H1 (cell line): ENCODE measurements around the gene LMNB1. TPM values are rescaled to one million over a fixed set of nuclear protein-coding genes. Genes with fewer than 3 reads are reported as not detected.

Source experiments
- CTCF ChIA-PET: fragments of 300-600 bp; sonication (Branson Sonifier 250); formaldehyde crosslinking; loops from one replicate; lab custom pipeline; 2021; ENCODE audit not compliant: partially characterized antibody; lab: Charles Lee
- POLR2A ChIA-PET: fragments of 300-600 bp; sonication (Branson Sonifier 250); formaldehyde crosslinking; loops from one replicate; lab custom pipeline; 2021; ENCODE audit warnings: inconsistent platforms; ENCODE audit not compliant: partially characterized antibody; lab: Charles Lee
- DNase-seq, 2 experiments: peaks; one replicate each; pipeline versions ENCODE4 v3.0.0 to v3.0.0-alpha.2; 2010 to 2022; ENCODE audit warnings: low spot score in 2 of 2, low read depth in 1 of 2, mixed read lengths in 1 of 2
- FAIRE-seq: peaks from 2 replicates; lab custom pipeline; 2011; peaks lifted over from hg19 to GRCh38; lab: Jason Lieb, UNC
- H2AFZ ChIP-seq: 2 replicates; pipeline ENCODE4 v1.8.1; 2012; ENCODE audit warnings: low read length, inconsistent platforms
- H2AK5ac ChIP-seq: 2 replicates; pipeline ENCODE4 v1.6.1; 2013; ENCODE audit warnings: low read depth, low read length
- H2BK120ac ChIP-seq: replicated peaks from 2 replicates; pipeline ENCODE3; 2013; ENCODE audit warnings: low read depth, low read length, inconsistent platforms
- H2BK12ac ChIP-seq: 2 replicates; pipeline ENCODE4 v1.6.1; 2013; ENCODE audit warnings: low read depth, low read length
- H2BK15ac ChIP-seq: 2 replicates; pipeline ENCODE4 v1.6.1; 2013; ENCODE audit warnings: low read length
- H2BK20ac ChIP-seq: 2 replicates; pipeline ENCODE4 v1.6.1; 2013; ENCODE audit warnings: low read length
- H2BK5ac ChIP-seq: 2 replicates; pipeline ENCODE4 v1.6.1; 2013; ENCODE audit warnings: low read depth, low read length
- H3K14ac ChIP-seq: 2 replicates; pipeline ENCODE4 v1.6.1; 2013; ENCODE audit warnings: inconsistent platforms; ENCODE audit not compliant: insufficient read length
- H3K18ac ChIP-seq: 2 replicates; pipeline ENCODE4 v1.6.1; 2013; ENCODE audit warnings: low read length; ENCODE audit errors: extremely low read depth
- H3K23ac ChIP-seq: 2 replicates; pipeline ENCODE4 v1.6.1; 2013; ENCODE audit warnings: inconsistent platforms; ENCODE audit not compliant: insufficient read length
- H3K23me2 ChIP-seq: 2 replicates; pipeline ENCODE4 v1.6.1; 2013; ENCODE audit warnings: low read depth, low read length
- H3K27ac ChIP-seq: 2 replicates; pipeline ENCODE4 v1.6.1; 2011; ENCODE audit warnings: low read depth, low read length, inconsistent platforms
- H3K27me3 ChIP-seq, 4 experiments: replicated peaks in 1 of 4; 1 replicate in 1 of 4; 2 replicates in 3 of 4; pipeline versions ENCODE4 v1.6.1 to v1.8.1; 2011 to 2013; ENCODE audit warnings: low read length in 3 of 4, mild to moderate bottlenecking in 3 of 4, inconsistent platforms in 2 of 4, mixed read lengths in 2 of 4, moderate library complexity in 1 of 4; ENCODE audit not compliant: control insufficient read depth in 3 of 4, insufficient read depth in 3 of 4; ENCODE audit errors: extremely low read depth in 1 of 4
- H3K36me3 ChIP-seq, 4 experiments: 2 replicates each; pipeline versions ENCODE4 v1.6.1 to v1.8.1; 2011 to 2013; ENCODE audit warnings: mild to moderate bottlenecking in 4 of 4, low read length in 3 of 4, moderate library complexity in 2 of 4, control low read depth in 1 of 4, inconsistent platforms in 1 of 4; ENCODE audit not compliant: insufficient read depth in 4 of 4, control insufficient read depth in 2 of 4
- H3K4ac ChIP-seq: replicated peaks from 2 replicates; pipeline ENCODE3; 2013; ENCODE audit warnings: low read length, low read depth, mixed read lengths, inconsistent platforms; ENCODE audit not compliant: insufficient read length
- H3K4me1 ChIP-seq, 4 experiments: replicated peaks in 1 of 4; 1 replicate in 1 of 4; 2 replicates in 3 of 4; pipeline versions ENCODE4 v1.6.1 to v1.8.1; 2011 to 2013; ENCODE audit warnings: low read length in 3 of 4, inconsistent platforms in 2 of 4, mixed read lengths in 1 of 4; ENCODE audit not compliant: insufficient read depth in 4 of 4, control insufficient read depth in 3 of 4
- H3K4me2 ChIP-seq, 2 experiments: 2 replicates each; pipeline versions ENCODE4 v1.6.1 to v1.8.1; 2011 to 2013; ENCODE audit warnings: low read depth in 2 of 2, low read length in 2 of 2, control low read depth in 1 of 2, inconsistent platforms in 1 of 2, mild to moderate bottlenecking in 1 of 2; ENCODE audit not compliant: insufficient read depth in 1 of 2
- H3K4me3 ChIP-seq, 4 experiments: fragments of 200-600, 300-600 bp in 1 of 4; sonication (generic), shearing (Covaris generic), sonication (Bioruptor Twin) in 1 of 4; 2 replicates each; pipeline versions ENCODE4 v1.5.1 to v1.8.1; 2011 to 2016; ENCODE audit warnings: low read length in 4 of 4, low read depth in 3 of 4, control low read depth in 2 of 4, inconsistent platforms in 2 of 4, mild to moderate bottlenecking in 2 of 4, mixed read lengths in 1 of 4, moderate library complexity in 1 of 4; ENCODE audit not compliant: insufficient read depth in 2 of 4; ENCODE audit errors: extremely low read depth in 1 of 4
- H3K56ac ChIP-seq: replicated peaks from 2 replicates; pipeline ENCODE3; 2013; ENCODE audit warnings: low read depth, mild to moderate bottlenecking, mixed read lengths, low read length, inconsistent platforms; ENCODE audit not compliant: insufficient read length
- H3K79me1 ChIP-seq: 2 replicates; pipeline ENCODE4 v1.6.1; 2013; ENCODE audit warnings: low read depth, low read length, control low read depth
- H3K79me2 ChIP-seq, 2 experiments: 2 replicates each; pipeline versions ENCODE4 v1.6.1 to v1.8.1; 2012 to 2013; ENCODE audit warnings: low read length in 2 of 2, mild to moderate bottlenecking in 2 of 2, inconsistent platforms in 1 of 2; ENCODE audit not compliant: insufficient read depth in 2 of 2, control insufficient read depth in 1 of 2
- H3K9ac ChIP-seq, 4 experiments: replicated peaks in 1 of 4; 1 replicate in 1 of 4; 2 replicates in 3 of 4; pipeline versions ENCODE4 v1.6.1 to v1.8.1; 2011 to 2013; ENCODE audit warnings: low read depth in 3 of 4, low read length in 3 of 4, control low read depth in 2 of 4, mild to moderate bottlenecking in 2 of 4, moderate library complexity in 2 of 4, inconsistent platforms in 1 of 4; ENCODE audit errors: extremely low read depth in 1 of 4
- H3K9me3 ChIP-seq, 2 experiments: 2 replicates each; pipeline versions ENCODE4 v1.6.1 to v1.8.1; 2012 to 2013; ENCODE audit warnings: mild to moderate bottlenecking in 2 of 2, moderate library complexity in 2 of 2, control low read depth in 1 of 2, inconsistent platforms in 1 of 2, low read depth in 1 of 2, low read length in 1 of 2, mixed read lengths in 1 of 2; ENCODE audit not compliant: insufficient read depth in 2 of 2
- H4K20me1 ChIP-seq, 2 experiments: replicated peaks in 1 of 2; 2 replicates each; pipeline versions ENCODE3 to v1.8.1; 2011 to 2013; ENCODE audit warnings: inconsistent platforms in 2 of 2, low read length in 2 of 2, mild to moderate bottlenecking in 1 of 2; ENCODE audit not compliant: insufficient read depth in 2 of 2, control insufficient read depth in 1 of 2
- H4K5ac ChIP-seq: 2 replicates; pipeline ENCODE4 v1.6.1; 2013; ENCODE audit warnings: low read length, low read depth, mixed read lengths, inconsistent platforms; ENCODE audit not compliant: insufficient read length
- H4K8ac ChIP-seq: 2 replicates; pipeline ENCODE4 v1.8.0; 2013; ENCODE audit warnings: mild to moderate bottlenecking, moderate library complexity, low read length, inconsistent platforms; ENCODE audit not compliant: insufficient read depth; ENCODE audit errors: extremely low read depth
- H4K91ac ChIP-seq: replicated peaks from 2 replicates; pipeline ENCODE3; 2013; ENCODE audit warnings: low read length, mixed read lengths, inconsistent platforms; ENCODE audit not compliant: insufficient read length
- ASH2L ChIP-seq: fragments of 200-600, 300-600 bp; sonication (generic); IDR thresholded peaks from one replicate; pipeline ENCODE4 v1.7.1; 2017; ENCODE audit warnings: low read length
- CBX8 ChIP-seq: fragments of 300-800, 300-1000 bp; sonication (generic); IDR thresholded peaks from 2 replicates; pipeline ENCODE4 v1.7.1; 2016; ENCODE audit warnings: low read depth, low read length, borderline replicate concordance
- EP300 ChIP-seq, 2 experiments: IDR thresholded peaks; 1 replicate in 1 of 2; 2 replicates in 1 of 2; pipeline ENCODE4 v1.6.1; 2011 to 2012; ENCODE audit warnings: low read depth in 2 of 2, low read length in 2 of 2, mild to moderate bottlenecking in 2 of 2, borderline replicate concordance in 1 of 2, inconsistent platforms in 1 of 2, moderate library complexity in 1 of 2
- HDAC6 ChIP-seq: IDR thresholded peaks from one replicate; pipeline ENCODE4 v1.7.1; 2012; ENCODE audit warnings: low read depth, mild to moderate bottlenecking, inconsistent platforms, low read length, moderate library complexity
- PHF8 ChIP-seq: fragments of 200-600 bp; sonication (generic); conservative IDR thresholded peaks from 2 replicates; pipeline ENCODE4 v1.7.1; 2012; ENCODE audit warnings: low read depth, mild to moderate bottlenecking, inconsistent platforms, low read length, moderate library complexity
- SIX5 ChIP-seq: IDR thresholded peaks from 2 replicates; pipeline ENCODE4 v1.6.1; 2011; ENCODE audit warnings: mild to moderate bottlenecking, low read depth, low read length
- SP1 ChIP-seq: IDR thresholded peaks from 2 replicates; pipeline ENCODE4 v1.6.1; 2011; ENCODE audit warnings: low read depth, low read length
- SUZ12 ChIP-seq: fragments of 200-600 bp; sonication (generic); IDR thresholded peaks from 2 replicates; pipeline ENCODE4 v1.6.1; 2012; ENCODE audit warnings: mild to moderate bottlenecking, inconsistent platforms, low read length, moderate library complexity, mixed read lengths
- ZNF274 ChIP-seq: IDR thresholded peaks from 2 replicates; pipeline ENCODE4 v1.7.0; 2012; ENCODE audit warnings: low read length, borderline replicate concordance; ENCODE audit errors: extremely low read depth
- WGBS, 2 experiments: shearing (Covaris generic) in 1 of 2; methylation state at CpG; one replicate each; pipeline versions ENCODE4 v1.1.6 to v1.1.7; 2013 to 2015; ENCODE audit warnings: low lambda C conversion rate in 2 of 2, mixed read lengths in 2 of 2, inconsistent platforms in 1 of 2, low coverage in 1 of 2, missing lambda C conversion rate in 1 of 2; ENCODE audit not compliant: insufficient replicate concordance in 2 of 2, insufficient coverage in 1 of 2, insufficient read length in 1 of 2; ENCODE audit errors: extremely low coverage in 1 of 2, missing lambda C conversion rate in 1 of 2; 5-methylcytosine and 5-hydroxymethylcytosine counted together
- polyA plus RNA-seq, 7 experiments: library from polyadenylated mRNA; depleted of rRNA in 3 of 7; stranded (reverse) in 5 of 7; unstranded in 2 of 7; fragments of >200 nt in 5 of 7; fragments of 200-250 nt in 2 of 7; gene quantifications; 1 replicate in 5 of 7; 2 replicates in 1 of 7; 4 replicates in 1 of 7; pipeline versions ENCODE4 v1.2.1 to v1.2.3, GENCODE V29; 2011 to 2013; ENCODE audit warnings: missing spikeins in 2 of 7, mixed read lengths in 2 of 7
- total RNA-seq: library from RNA; stranded (reverse); fragmentation: NEBNext Ultra II Directional; extraction: Animal tissue kit (Norgen Biotek cat#: 25700); gene quantifications from 2 replicates; pipeline ENCODE4 v1.2.1, GENCODE V29; 2021
- TF ChIP-seq, protein P1 (sequence below), 3 experiments: IDR thresholded peaks; 1 replicate in 2 of 3; 2 replicates in 1 of 3; pipeline versions ENCODE4 v1.5.1 to v1.6.1; 2011; ENCODE audit warnings: low read length in 3 of 3, mild to moderate bottlenecking in 3 of 3, inconsistent platforms in 2 of 3, low read depth in 1 of 3, moderate library complexity in 1 of 3; ENCODE audit not compliant: insufficient read depth in 1 of 3; ENCODE audit errors: control extremely low read depth in 1 of 3
- TF ChIP-seq, protein P2 (sequence below): IDR thresholded peaks from 2 replicates; pipeline ENCODE4 v1.6.1; 2011; ENCODE audit warnings: low read depth, mild to moderate bottlenecking, low read length; ENCODE audit not compliant: insufficient read depth

Gene LMNB1
- total and polyA plus RNA-seq, 2 of the 8 experiments (the other 6 are each of a cell fraction or from before 2014, with no cell fraction given) = 73.5 to 225 TPM

DNA sequence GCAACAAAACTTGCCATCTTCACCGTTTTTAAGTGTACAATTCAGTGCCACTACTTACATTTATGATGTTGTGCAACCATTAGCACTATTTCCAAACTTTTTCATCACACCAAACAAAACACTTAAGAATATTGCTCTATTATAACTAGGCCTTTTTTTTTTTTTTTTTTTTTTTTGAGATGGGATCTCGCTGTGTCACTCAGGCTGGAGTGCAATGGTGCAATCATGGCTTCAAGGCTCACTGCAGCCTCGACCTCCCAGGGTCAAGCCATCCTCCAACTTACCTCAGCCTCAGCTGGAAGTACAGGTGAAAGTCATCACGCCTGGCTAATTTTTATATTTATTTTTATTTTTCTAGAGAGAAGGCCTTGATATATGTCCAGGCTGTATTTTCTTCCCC lies 22.3 kb upstream of the LMNB1 start:
- Histone ChIP-seq H2BK12ac (no peak overlapping the region), H2BK5ac (no peak overlapping the region), H3K79me2 (no peaks in the 10 kb centered on the region), H3K9me3 (no peaks in the 10 kb centered on the region), H4K91ac (no peak overlapping the region), H2BK20ac (no peak overlapping the region), H2AFZ (no peak overlapping the region), H4K20me1 (no peaks in the 10 kb centered on the region), H3K14ac (no peak overlapping the region), H3K23me2 (no peaks in the 10 kb centered on the region), H2BK120ac (no peak overlapping the region), H3K4me1 (peaks cover 0 to 4% (median 2%) of the 10 kb centered on the region in 4 experiments; a peak in 3 of 7 replicates), H3K4ac (no peak overlapping the region), H3K4me3 (no peak overlapping the region), H3K79me1 (no peaks in the 10 kb centered on the region), H4K5ac (no peak overlapping the region), H2AK5ac (no peak overlapping the region), H3K4me2 (no peak overlapping the region), H3K23ac (no peak overlapping the region), H3K27ac (no peak overlapping the region), H3K36me3 (no peaks in the 10 kb centered on the region), H4K8ac (no peak overlapping the region), H2BK15ac (no peak overlapping the region), H3K18ac (no peak overlapping the region), H3K56ac (no peak overlapping the region), H3K27me3 (no peaks in the 10 kb centered on the region), H3K9ac (no peak overlapping the region)
- POLR2A ChIA-PET = interaction anchor here (4.0 kb wide), 1 partner anchor 24 kb away, joined by 30 read pairs; the partner anchor contains the start of gene LMNB1
- DNase-seq = no peak
- CTCF ChIA-PET = interaction anchor here (0.9 to 1.8 kb wide), 3 partner anchors 25 to 232 kb away, joined by 3 to 7 read pairs (median 3); no protein-coding TSS in a partner anchor
- WGBS, 2 experiments = 89% methylated on average over 3 of the region's 4 CpGs; no CpG with 5 or more reads in 1 of the 2 experiments
- no peak for FAIRE-seq
- TF ChIP-seq ASH2L (no peak), HDAC6 (no peak), CBX8 (no peak), SUZ12 (no peak), SIX5 (no peak), SP1 (no peak), EP300 (IDR thresholded peaks at IDR 0.05; ENCODE audit: borderline replicate concordance in 1 of 2, low read depth in 2 of 2, low read length in 2 of 2) (no peak), ZNF274 (no peak), PHF8 (no peak)
- TF ChIP-seq, protein P1, sequence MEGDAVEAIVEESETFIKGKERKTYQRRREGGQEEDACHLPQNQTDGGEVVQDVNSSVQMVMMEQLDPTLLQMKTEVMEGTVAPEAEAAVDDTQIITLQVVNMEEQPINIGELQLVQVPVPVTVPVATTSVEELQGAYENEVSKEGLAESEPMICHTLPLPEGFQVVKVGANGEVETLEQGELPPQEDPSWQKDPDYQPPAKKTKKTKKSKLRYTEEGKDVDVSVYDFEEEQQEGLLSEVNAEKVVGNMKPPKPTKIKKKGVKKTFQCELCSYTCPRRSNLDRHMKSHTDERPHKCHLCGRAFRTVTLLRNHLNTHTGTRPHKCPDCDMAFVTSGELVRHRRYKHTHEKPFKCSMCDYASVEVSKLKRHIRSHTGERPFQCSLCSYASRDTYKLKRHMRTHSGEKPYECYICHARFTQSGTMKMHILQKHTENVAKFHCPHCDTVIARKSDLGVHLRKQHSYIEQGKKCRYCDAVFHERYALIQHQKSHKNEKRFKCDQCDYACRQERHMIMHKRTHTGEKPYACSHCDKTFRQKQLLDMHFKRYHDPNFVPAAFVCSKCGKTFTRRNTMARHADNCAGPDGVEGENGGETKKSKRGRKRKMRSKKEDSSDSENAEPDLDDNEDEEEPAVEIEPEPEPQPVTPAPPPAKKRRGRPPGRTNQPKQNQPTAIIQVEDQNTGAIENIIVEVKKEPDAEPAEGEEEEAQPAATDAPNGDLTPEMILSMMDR (IDR thresholded peaks at IDR 0.05; ENCODE audit: control extremely low read depth in 1 of 3, insufficient read depth in 1 of 3, low read depth in 1 of 3, low read length in 3 of 3) = no peak
- TF ChIP-seq, protein P2, sequence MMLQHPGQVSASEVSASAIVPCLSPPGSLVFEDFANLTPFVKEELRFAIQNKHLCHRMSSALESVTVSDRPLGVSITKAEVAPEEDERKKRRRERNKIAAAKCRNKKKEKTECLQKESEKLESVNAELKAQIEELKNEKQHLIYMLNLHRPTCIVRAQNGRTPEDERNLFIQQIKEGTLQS = no peak
